Activated CD8-positive, alpha-beta T cell treated with anti-CD3 and anti-CD28 coated beads for 36 hours (primary cell): ENCODE measurements around the gene MIA2. TPM values are rescaled to one million over a fixed set of nuclear protein-coding genes. Genes with fewer than 3 reads are reported as not detected.

Source experiments
- ATAC-seq: fragments of 200-7000 bp; cut with Tn5 transposase; one replicate; pipeline ENCODE4 v1.10.0; 2021; ENCODE audit warnings: mild to moderate bottlenecking, moderate library complexity
- CTCF ChIA-PET: fragments of 350-600 bp; sonication (Branson Sonifier 250); formaldehyde crosslinking; loops from one replicate; lab custom pipeline; 2021; ENCODE audit warnings: antibody characterized with exemption; lab: Charles Lee
- POLR2A ChIA-PET: fragments of 350-600 bp; sonication (Branson Sonifier 250); formaldehyde crosslinking; loops from one replicate; lab custom pipeline; 2021; ENCODE audit warnings: antibody characterized with exemption; lab: Charles Lee
- DNase-seq: peaks from one replicate; pipeline ENCODE4 v3.0.0-alpha.2; 2020
- H3K27ac Mint-ChIP-seq: one replicate; pipeline ENCODE4 v1.8.0; 2021; ENCODE audit warnings: mild to moderate bottlenecking, mixed read lengths
- H3K27me3 Mint-ChIP-seq: one replicate; pipeline ENCODE4 v1.8.0; 2021; ENCODE audit warnings: mixed read lengths
- H3K36me3 Mint-ChIP-seq: one replicate; pipeline ENCODE4 v1.8.0; 2021; ENCODE audit warnings: low read depth, mixed read lengths
- H3K4me1 Mint-ChIP-seq: one replicate; pipeline ENCODE4 v1.8.0; 2021; ENCODE audit warnings: low read depth, mixed read lengths
- H3K4me3 Mint-ChIP-seq: one replicate; pipeline ENCODE4 v1.8.0; 2021; ENCODE audit warnings: mild to moderate bottlenecking, moderate library complexity, mixed read lengths
- H3K9me3 Mint-ChIP-seq: one replicate; pipeline ENCODE4 v1.8.0; 2021; ENCODE audit warnings: mixed read lengths
- intact Hi-C: fragments of 100-400 bp; cut with micrococcal nuclease; formaldehyde crosslinking; loops from one replicate; pipeline ENCODE4 v1.10.0; 2022
- total RNA-seq, 2 experiments: library from RNA; stranded (reverse); gene quantifications; one replicate each; pipeline ENCODE4 v1.2.3, GENCODE V29; 2021
- TF ChIP-seq, protein P1 (sequence below): fragments of 200-600 bp; IDR thresholded peaks from one replicate; pipeline ENCODE4 v1.8.0; 2022; ENCODE audit warnings: antibody characterized with exemption, mild to moderate bottlenecking

Gene MIA2
- total RNA-seq, 2 experiments from 2014 or later, result 17.6 to 18.3 TPM

DNA sequence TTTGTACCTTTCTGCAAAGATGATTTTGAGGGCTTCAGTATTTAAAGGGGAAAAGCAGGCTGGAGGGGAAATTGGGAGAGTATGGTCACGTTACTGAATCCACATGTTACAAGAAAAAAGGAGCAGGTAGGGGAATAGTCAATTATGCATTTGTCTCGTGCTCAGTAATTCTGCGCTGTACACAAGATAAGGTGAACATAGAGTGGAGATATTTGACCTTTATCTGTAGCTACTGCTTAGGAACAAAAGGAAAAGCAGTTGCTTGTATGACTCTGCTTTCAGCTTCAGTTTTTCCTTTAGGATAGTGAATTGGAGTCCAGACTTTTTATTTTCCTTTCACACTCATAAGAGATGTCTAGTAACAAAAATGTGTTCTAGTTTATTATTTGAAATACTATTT, 148.7 kb downstream of the MIA2 start:
- TF ChIP-seq, protein P1, sequence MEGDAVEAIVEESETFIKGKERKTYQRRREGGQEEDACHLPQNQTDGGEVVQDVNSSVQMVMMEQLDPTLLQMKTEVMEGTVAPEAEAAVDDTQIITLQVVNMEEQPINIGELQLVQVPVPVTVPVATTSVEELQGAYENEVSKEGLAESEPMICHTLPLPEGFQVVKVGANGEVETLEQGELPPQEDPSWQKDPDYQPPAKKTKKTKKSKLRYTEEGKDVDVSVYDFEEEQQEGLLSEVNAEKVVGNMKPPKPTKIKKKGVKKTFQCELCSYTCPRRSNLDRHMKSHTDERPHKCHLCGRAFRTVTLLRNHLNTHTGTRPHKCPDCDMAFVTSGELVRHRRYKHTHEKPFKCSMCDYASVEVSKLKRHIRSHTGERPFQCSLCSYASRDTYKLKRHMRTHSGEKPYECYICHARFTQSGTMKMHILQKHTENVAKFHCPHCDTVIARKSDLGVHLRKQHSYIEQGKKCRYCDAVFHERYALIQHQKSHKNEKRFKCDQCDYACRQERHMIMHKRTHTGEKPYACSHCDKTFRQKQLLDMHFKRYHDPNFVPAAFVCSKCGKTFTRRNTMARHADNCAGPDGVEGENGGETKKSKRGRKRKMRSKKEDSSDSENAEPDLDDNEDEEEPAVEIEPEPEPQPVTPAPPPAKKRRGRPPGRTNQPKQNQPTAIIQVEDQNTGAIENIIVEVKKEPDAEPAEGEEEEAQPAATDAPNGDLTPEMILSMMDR, result no peak
- Mint-ChIP-seq H3K4me1 (peaks cover 20% of the 10 kb centered on the region), H3K27ac (no peak overlapping the region), H3K9me3 (no peaks in the 10 kb centered on the region), H3K27me3 (no peaks in the 10 kb centered on the region), H3K36me3 (peaks cover 2% of the 10 kb centered on the region), H3K4me3 (no peak overlapping the region)
- ATAC-seq (no peak), DNase-seq (no peak)
- ChIA-PET CTCF (interaction anchor here (2.9 kb wide), 1 partner anchor 50 kb away, joined by 11 read pairs; the partner anchor contains the start of gene FBXO33), POLR2A (interaction anchor here (1.0 kb wide), 1 partner anchor 153 kb away, joined by 3 read pairs; no protein-coding TSS in a partner anchor)
- intact Hi-C loops, result loop anchor here (5.0 kb wide), 1 partner anchor 40 kb away; no protein-coding TSS in a partner anchor

DNA sequence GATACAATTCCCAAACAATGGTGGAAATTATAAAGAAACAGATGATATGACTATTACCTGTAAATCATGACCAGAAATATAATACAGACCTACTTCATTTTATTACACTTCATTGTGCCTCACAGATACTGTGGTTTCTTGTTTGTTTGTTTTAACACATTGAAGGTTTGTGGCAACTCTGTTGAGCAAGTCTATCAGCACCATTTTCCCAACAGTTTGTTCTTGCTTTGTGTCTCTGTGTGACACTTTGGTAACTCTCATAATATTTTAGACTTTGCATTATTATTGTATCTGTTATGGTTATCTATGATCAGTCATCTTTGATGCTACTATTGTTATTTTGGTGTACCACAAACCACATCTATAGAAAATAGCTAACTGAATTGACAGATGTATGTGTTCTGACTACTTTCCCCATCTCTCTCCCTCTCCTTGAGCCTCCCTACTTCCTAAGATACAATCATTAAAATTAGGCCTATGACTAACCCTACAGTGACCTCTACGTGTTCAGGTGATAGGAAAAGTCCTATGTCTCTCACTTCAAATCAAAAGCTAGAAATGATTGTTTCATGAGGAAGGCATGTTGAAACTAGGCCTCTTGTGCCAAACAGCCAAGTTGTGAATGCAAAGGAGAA, 149.4 kb downstream of the MIA2 start:
- no peaks in the 10 kb centered on the region for H3K27me3 Mint-ChIP-seq
- CTCF ChIA-PET, result interaction anchor here (1.4 to 2.9 kb wide), 2 partner anchors 8 to 49 kb away, joined by 3 to 11 read pairs; partner anchors contain the start of gene FBXO33
- ATAC-seq, result peak; percentile 83
- no peak overlapping the region for H3K27ac Mint-ChIP-seq
- POLR2A ChIA-PET, result no interaction called here
- no peaks in the 10 kb centered on the region for H3K9me3 Mint-ChIP-seq
- H3K4me3 Mint-ChIP-seq, result no peak overlapping the region
- DNase-seq, result no peak
- H3K4me1 Mint-ChIP-seq, result peaks cover 20% of the 10 kb centered on the region
- TF ChIP-seq, protein P1, result no peak
- peaks cover 2% of the 10 kb centered on the region for H3K36me3 Mint-ChIP-seq
- intact Hi-C loops, result loop anchor here (5.0 kb wide), 1 partner anchor 41 kb away; no protein-coding TSS in a partner anchor

DNA sequence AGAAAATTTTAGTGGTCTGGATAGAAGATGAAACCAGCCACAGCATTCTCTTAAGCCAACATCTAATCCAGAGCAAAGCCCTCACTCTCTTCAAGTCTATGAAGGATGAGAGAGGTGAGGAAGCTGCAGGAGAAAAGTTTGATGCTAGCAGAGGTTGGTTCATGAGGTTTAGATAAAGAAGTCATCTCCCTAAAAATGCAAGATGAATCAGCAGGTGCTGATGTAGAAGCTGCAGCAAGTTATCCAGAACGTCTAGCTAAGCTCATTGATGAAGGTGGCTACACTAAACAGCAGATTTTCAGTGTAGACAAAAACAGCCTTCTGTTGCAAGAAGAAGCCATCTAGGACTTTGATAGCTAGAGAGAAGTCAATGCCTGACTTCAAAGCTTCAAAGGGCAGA, 150.0 kb downstream of the MIA2 start:
- H3K4me3 Mint-ChIP-seq, result no peak overlapping the region
- no peaks in the 10 kb centered on the region for H3K9me3 Mint-ChIP-seq
- no peak for DNase-seq
- ChIA-PET CTCF (interaction anchor here (1.4 to 2.9 kb wide), 2 partner anchors 8 to 49 kb away, joined by 3 to 11 read pairs; partner anchors contain the start of gene FBXO33), POLR2A (interaction anchor here (0.7 kb wide), 1 partner anchor 11 kb away, joined by 3 read pairs; no protein-coding TSS in a partner anchor)
- no peak overlapping the region for H3K27ac Mint-ChIP-seq
- intact Hi-C loops, result loop anchor here (5.0 kb wide), 1 partner anchor 41 kb away; no protein-coding TSS in a partner anchor
- H3K4me1 Mint-ChIP-seq, result peaks cover 20% of the 10 kb centered on the region
- TF ChIP-seq, protein P1, result no peak
- ATAC-seq, result no peak
- no peaks in the 10 kb centered on the region for H3K27me3 Mint-ChIP-seq
- H3K36me3 Mint-ChIP-seq, result peaks cover 2% of the 10 kb centered on the region

DNA sequence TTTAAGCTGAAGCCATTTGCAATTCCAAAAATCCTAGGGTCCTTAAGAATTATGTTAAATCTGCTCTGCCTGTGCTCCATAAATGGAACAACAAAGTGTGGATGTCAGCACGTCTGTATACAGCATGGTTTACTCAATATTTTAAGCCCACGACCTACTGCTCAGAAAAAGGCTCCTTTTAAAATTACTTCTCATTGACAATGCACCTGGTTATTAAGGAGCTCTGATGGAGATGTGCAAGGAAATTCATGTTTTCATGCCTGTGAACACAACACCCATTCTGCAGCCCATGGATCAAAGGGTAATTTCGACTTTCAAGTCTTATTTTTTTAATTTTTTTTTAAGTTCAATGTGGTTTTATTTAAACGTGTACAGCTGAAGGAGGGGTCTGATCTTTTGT, 150.5 kb downstream of the MIA2 start:
- intact Hi-C loops, result loop anchor here (5.0 kb wide), 1 partner anchor 42 kb away; no protein-coding TSS in a partner anchor
- ChIA-PET CTCF (interaction anchor here (1.4 to 2.9 kb wide), 2 partner anchors 9 to 48 kb away, joined by 3 to 11 read pairs; partner anchors contain the start of gene FBXO33), POLR2A (interaction anchor here (0.7 kb wide), 1 partner anchor 11 kb away, joined by 3 read pairs; no protein-coding TSS in a partner anchor)
- no peak for ATAC-seq
- Mint-ChIP-seq H3K4me1 (peaks cover 20% of the 10 kb centered on the region), H3K27ac (no peak overlapping the region), H3K27me3 (no peaks in the 10 kb centered on the region), H3K9me3 (no peaks in the 10 kb centered on the region), H3K36me3 (peaks cover 2% of the 10 kb centered on the region), H3K4me3 (no peak overlapping the region)
- no peak for DNase-seq
- TF ChIP-seq, protein P1, result no peak

DNA sequence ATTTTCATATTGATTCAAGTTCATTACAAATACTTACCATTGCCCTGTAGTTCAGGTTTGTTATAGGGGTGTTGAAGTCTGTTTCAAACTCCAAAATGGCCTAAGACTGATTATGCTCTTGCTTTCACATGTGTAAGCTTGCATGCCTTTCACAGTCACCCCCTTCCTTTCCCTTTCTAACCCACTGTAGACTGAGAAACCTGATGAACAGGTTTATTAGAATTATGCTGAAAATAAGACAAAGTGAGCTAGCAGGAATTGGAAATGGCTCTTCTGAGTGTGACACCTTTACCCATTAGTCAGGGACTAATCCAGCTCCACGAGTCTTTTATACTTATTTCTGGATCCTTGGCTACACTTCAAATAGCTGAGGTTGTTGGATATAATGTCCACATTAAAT, 159.6 kb downstream of the MIA2 start:
- Mint-ChIP-seq H3K27ac (no peak overlapping the region), H3K4me3 (no peak overlapping the region), H3K36me3 (peaks cover 10% of the 10 kb centered on the region), H3K9me3 (no peaks in the 10 kb centered on the region), H3K27me3 (no peaks in the 10 kb centered on the region), H3K4me1 (peaks cover 17% of the 10 kb centered on the region)
- ChIA-PET CTCF (interaction anchor here (0.9 kb wide), 1 partner anchor 34 kb away, joined by 4 read pairs; no protein-coding TSS in a partner anchor), POLR2A (no interaction called here)
- ATAC-seq, result no peak
- intact Hi-C loops, result no loop called here
- TF ChIP-seq, protein P1, result no peak
- no peak for DNase-seq
